K562 (cell line): Measurements from ENCODE around the gene LIN9. TPM values are rescaled to one million over a fixed set of nuclear protein-coding genes. Genes with fewer than 3 reads are reported as not detected.

ENCODE experiments used
- AFF1 ChIP-seq, 2 experiments: fragments of 450-650 bp; IDR thresholded peaks; 2 replicates each; pipeline ENCODE4 v1.6.1; 2018; ENCODE audit warnings: mild to moderate bottlenecking in 2 of 2, low read depth in 1 of 2; ENCODE audit not compliant: partially characterized antibody in 2 of 2
- ARID4B ChIP-seq: sonication (generic); formaldehyde crosslinking; IDR thresholded peaks from 2 replicates; pipeline ENCODE4 v1.8.0; 2022; ENCODE audit warnings: mild to moderate bottlenecking, missing genetic modification reagents
- CBFA2T2 ChIP-seq: fragments of 450-650 bp; conservative IDR thresholded peaks from 2 replicates; pipeline ENCODE4 v1.6.1; 2017; ENCODE audit warnings: mild to moderate bottlenecking
- PHB ChIP-seq: fragments of 250-450 bp; sonication (Bioruptor Pico); IDR thresholded peaks from 2 replicates; pipeline ENCODE4 v1.5.0; 2021
- PHF8 ChIP-seq: fragments of 200-600 bp; sonication (generic); IDR thresholded peaks from 2 replicates; pipeline ENCODE4 v1.6.1; 2012; ENCODE audit warnings: mixed run types, mild to moderate bottlenecking, inconsistent platforms, low read length, moderate library complexity, borderline replicate concordance
- PML ChIP-seq: IDR thresholded peaks from 2 replicates; pipeline ENCODE4 v1.6.1; 2012; ENCODE audit warnings: low read length, inconsistent platforms
- POLR2H ChIP-seq: IDR thresholded peaks from 2 replicates; pipeline ENCODE4 v1.6.1; 2016; ENCODE audit warnings: missing genetic modification characterization, low read depth, mild to moderate bottlenecking, control low read depth, missing compliant biosample characterization, moderate library complexity
- RNF219 ChIP-seq: fragments of 250-450 bp; sonication (Bioruptor Pico); IDR thresholded peaks from 2 replicates; pipeline ENCODE4 v1.5.0; 2022; ENCODE audit warnings: mild to moderate bottlenecking
- SIN3A ChIP-seq, 2 experiments: fragments of 150-350 bp in 1 of 2; IDR thresholded peaks; 2 replicates each; pipeline ENCODE4 v1.6.1; 2011 to 2016; ENCODE audit warnings: borderline replicate concordance in 2 of 2, low read depth in 2 of 2, low read length in 2 of 2, mild to moderate bottlenecking in 2 of 2, moderate library complexity in 2 of 2; ENCODE audit not compliant: control insufficient read depth in 1 of 2
- TEAD2 ChIP-seq: fragments of 450-650 bp; IDR thresholded peaks from 2 replicates; pipeline ENCODE4 v1.6.1; 2016; ENCODE audit warnings: missing genetic modification characterization, control low read depth, missing compliant biosample characterization
- YBX1 ChIP-seq: fragments of 450-650 bp; IDR thresholded peaks from 2 replicates; pipeline ENCODE4 v1.7.1; 2016; ENCODE audit warnings: mild to moderate bottlenecking
- ZNF165 ChIP-seq: fragments of 250-450 bp; sonication (Bioruptor Pico); IDR thresholded peaks from 2 replicates; pipeline ENCODE4 v1.4.0; 2020; ENCODE audit warnings: borderline replicate concordance
- ZNF444 ChIP-seq: fragments of 250-450 bp; sonication (Bioruptor Pico); IDR thresholded peaks from 2 replicates; pipeline ENCODE4 v1.4.0; 2020; ENCODE audit warnings: mild to moderate bottlenecking, moderate library complexity
- polyA plus RNA-seq, 8 experiments: library from polyadenylated mRNA; depleted of rRNA in 4 of 8; stranded (reverse) in 5 of 8; unstranded in 3 of 8; fragments of >200 nt; fragmentation: Nextera tagmentation in 2 of 8; fragmentation: Illumina TruSeq in 1 of 8; extraction: Ambion mirVana in 2 of 8; extraction: Trizol in 1 of 8; gene quantifications; 2 replicates each; pipeline versions ENCODE4 v1.2.1 to v1.2.3, GENCODE V29; 2011 to 2014; ENCODE audit warnings: inconsistent platforms in 1 of 8, missing spikeins in 1 of 8
- total RNA-seq, 7 experiments: library from RNA; depleted of rRNA in 6 of 7; stranded (reverse); fragments of >200 nt in 6 of 7; fragmentation: Illumina TruSeq in 2 of 7; extraction: Trizol in 2 of 7; gene quantifications; 2 replicates each; pipeline versions ENCODE4 v1.2.1 to v1.2.3, GENCODE V29; 2011 to 2021; ENCODE audit warnings: low replicate concordance in 1 of 7
- TF ChIP-seq, protein P1 (sequence below): IDR thresholded peaks from 2 replicates; pipeline ENCODE4 v1.6.1; 2012; ENCODE audit warnings: low read depth, low read length, improper control_type of control experiment, borderline replicate concordance

The LIN9 gene
- total and polyA plus RNA-seq, 9 of the 15 experiments (the other 6 are each of a cell fraction or from before 2014, with no cell fraction given) = 18.8 to 33.0 (median 25.5) TPM

DNA sequence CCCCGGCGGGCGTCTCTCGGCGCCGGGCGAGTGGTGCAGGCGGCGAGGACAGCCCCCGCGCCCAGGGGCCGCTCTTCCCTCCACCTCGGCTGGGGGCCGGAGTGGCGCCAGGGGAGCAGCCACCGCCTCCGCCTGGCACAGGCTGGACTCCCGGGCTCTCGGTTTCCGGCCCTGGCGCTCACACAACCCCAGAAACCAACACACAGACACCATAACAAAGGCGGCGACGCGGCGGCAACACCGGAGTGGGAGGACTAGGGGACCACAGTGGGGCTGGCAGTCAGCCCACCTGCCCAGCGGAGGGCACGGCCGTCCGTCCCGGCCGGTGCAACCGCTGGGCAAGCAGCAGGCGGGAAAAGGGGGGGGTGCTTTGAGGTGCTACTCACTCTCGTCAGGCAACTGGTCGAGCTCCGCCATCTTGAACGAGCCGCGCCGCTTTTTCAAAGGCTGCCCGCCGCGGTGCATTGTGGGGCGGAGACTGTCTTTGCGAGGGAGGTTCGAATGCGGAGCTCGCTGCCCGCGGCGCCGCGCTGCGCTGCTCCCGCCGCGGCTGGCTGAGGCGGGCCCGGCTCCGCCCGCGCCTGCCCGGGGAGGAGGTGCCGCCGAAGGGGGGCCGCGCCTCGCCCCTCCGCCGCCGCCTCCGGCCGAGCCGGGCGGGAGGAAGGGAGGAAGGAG, at the start of gene LIN9 (continued):
- TF ChIP-seq ARID4B (CRISPR knock-in tag) (no peak; the same call in 1 of the 2 replicates), ZNF165 (CRISPR knock-in tag) (no peak), RNF219 (CRISPR knock-in tag) (no peak), PML (peak; percentile 78), SIN3A (IDR thresholded peaks at IDR 0.05; ENCODE audit: borderline replicate concordance in 2 of 2, control insufficient read depth in 1 of 2, low read depth in 2 of 2, low read length in 2 of 2) (peak; percentile 48 to 55; a peak in 2 of 4 replicates), PHF8 (peak; percentile 94), TEAD2 (tag) (no peak), POLR2H (tag) (peak; percentile 94), AFF1 (IDR thresholded peaks at IDR 0.05; ENCODE audit: low read depth in 1 of 2, partially characterized antibody in 2 of 2) (peak; percentile 56 to 57), YBX1 (no peak), CBFA2T2 (no peak), ZNF444 (no peak), PHB (CRISPR knock-in tag) (0 out of 2 replicates have a peak, but pooled peaks have one; percentile 63)
- TF ChIP-seq, protein P1, sequence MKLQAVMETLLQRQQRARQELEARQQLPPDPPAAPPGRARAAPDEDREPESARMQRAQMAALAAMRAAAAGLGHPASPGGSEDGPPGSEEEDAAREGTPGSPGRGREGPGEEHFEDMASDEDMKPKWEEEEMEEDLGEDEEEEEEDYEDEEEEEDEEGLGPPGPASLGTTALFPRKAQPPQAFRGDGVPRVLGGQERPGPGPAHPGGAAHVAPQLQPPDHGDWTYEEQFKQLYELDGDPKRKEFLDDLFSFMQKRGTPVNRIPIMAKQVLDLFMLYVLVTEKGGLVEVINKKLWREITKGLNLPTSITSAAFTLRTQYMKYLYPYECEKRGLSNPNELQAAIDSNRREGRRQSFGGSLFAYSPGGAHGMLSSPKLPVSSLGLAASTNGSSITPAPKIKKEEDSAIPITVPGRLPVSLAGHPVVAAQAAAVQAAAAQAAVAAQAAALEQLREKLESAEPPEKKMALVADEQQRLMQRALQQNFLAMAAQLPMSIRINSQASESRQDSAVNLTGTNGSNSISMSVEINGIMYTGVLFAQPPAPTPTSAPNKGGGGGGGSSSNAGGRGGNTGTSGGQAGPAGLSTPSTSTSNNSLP = no peak
